H9 (cell line): ENCODE measurements around the gene GALNT16. TPM values are rescaled to one million over a fixed set of nuclear protein-coding genes. Genes with fewer than 3 reads are reported as not detected.
"Not testable (repeated sequence)": the region's sequence is repeated elsewhere in the genome, so short reads cannot be mapped to it uniquely, and the experiment has no call there.

ENCODE experiments used
- DNase-seq: peaks from one replicate; pipeline ENCODE4 v3.0.0-alpha.2; 2017
- H2AFZ ChIP-seq: one replicate; pipeline ENCODE4 v1.6.1; 2013; ENCODE audit warnings: mild to moderate bottlenecking, low read length, control low read depth, moderate library complexity
- H2AK5ac ChIP-seq: 2 replicates; pipeline ENCODE4 v1.6.1; 2013; ENCODE audit warnings: low read length, control low read depth, mixed read lengths; ENCODE audit not compliant: insufficient read length
- H2BK120ac ChIP-seq: one replicate; pipeline ENCODE4 v1.6.1; 2013; ENCODE audit warnings: low read depth, mild to moderate bottlenecking, low read length, control low read depth, inconsistent platforms; ENCODE audit not compliant: poor library complexity, severe bottlenecking
- H2BK12ac ChIP-seq: 2 replicates; pipeline ENCODE4 v1.6.1; 2013; ENCODE audit warnings: low read length, control low read depth, mixed read lengths, low read depth; ENCODE audit not compliant: insufficient read length
- H2BK15ac ChIP-seq: 2 replicates; pipeline ENCODE4 v1.6.1; 2013; ENCODE audit warnings: low read depth, low read length, control low read depth
- H2BK20ac ChIP-seq: one replicate; pipeline ENCODE4 v1.6.1; 2013; ENCODE audit warnings: low read depth, mild to moderate bottlenecking, low read length, control low read depth, inconsistent platforms; ENCODE audit not compliant: poor library complexity, severe bottlenecking
- H2BK5ac ChIP-seq: 2 replicates; pipeline ENCODE4 v1.6.1; 2013; ENCODE audit warnings: low read length, control low read depth, mixed read lengths; ENCODE audit not compliant: insufficient read length
- H3K14ac ChIP-seq: 2 replicates; pipeline ENCODE4 v1.6.1; 2013; ENCODE audit warnings: low read length, control low read depth; ENCODE audit not compliant: insufficient read depth
- H3K18ac ChIP-seq: 2 replicates; pipeline ENCODE4 v1.6.1; 2013; ENCODE audit warnings: low read depth, mild to moderate bottlenecking, mixed read lengths, low read length, control low read depth; ENCODE audit not compliant: insufficient read length
- H3K23ac ChIP-seq: 2 replicates; pipeline ENCODE4 v1.6.1; 2013; ENCODE audit warnings: low read length, control low read depth, mixed read lengths, low read depth; ENCODE audit not compliant: insufficient read length
- H3K23me2 ChIP-seq: 2 replicates; pipeline ENCODE4 v1.6.1; 2013; ENCODE audit warnings: low read depth, mild to moderate bottlenecking, mixed read lengths, low read length, control low read depth; ENCODE audit not compliant: insufficient read length, poor library complexity, severe bottlenecking
- H3K27ac ChIP-seq: 2 replicates; pipeline ENCODE4 v1.5.1; 2013; ENCODE audit warnings: low read length, control low read depth, mixed read lengths, low read depth; ENCODE audit not compliant: insufficient read length
- H3K27me3 ChIP-seq: 2 replicates; pipeline ENCODE4 v1.6.1; 2013; ENCODE audit warnings: low read length, control low read depth, inconsistent platforms; ENCODE audit not compliant: insufficient read depth
- H3K4ac ChIP-seq: 2 replicates; pipeline ENCODE4 v1.6.1; 2013; ENCODE audit warnings: low read depth, mild to moderate bottlenecking, control low read depth, inconsistent platforms, low read length, moderate library complexity
- H3K4me1 ChIP-seq: 2 replicates; pipeline ENCODE4 v1.6.1; 2013; ENCODE audit warnings: low read length, control low read depth, inconsistent platforms; ENCODE audit not compliant: insufficient read depth
- H3K4me2 ChIP-seq: 2 replicates; pipeline ENCODE4 v1.6.1; 2013; ENCODE audit warnings: low read length, control low read depth, mixed read lengths; ENCODE audit not compliant: insufficient read length, insufficient read depth
- H3K56ac ChIP-seq: 2 replicates; pipeline ENCODE4 v1.6.1; 2013; ENCODE audit warnings: low read depth, mild to moderate bottlenecking, mixed read lengths, low read length, control low read depth; ENCODE audit not compliant: insufficient read length
- H3K79me1 ChIP-seq: 2 replicates; pipeline ENCODE4 v1.6.1; 2013; ENCODE audit warnings: low read depth, mild to moderate bottlenecking, moderate library complexity, low read length, control low read depth, inconsistent platforms; ENCODE audit not compliant: insufficient read depth, poor library complexity, severe bottlenecking
- H3K79me2 ChIP-seq: 2 replicates; pipeline ENCODE4 v1.6.1; 2013; ENCODE audit warnings: low read length, control low read depth, inconsistent platforms; ENCODE audit not compliant: insufficient read depth
- H3K9ac ChIP-seq: 2 replicates; pipeline ENCODE4 v1.6.1; 2013; ENCODE audit warnings: low read length, control low read depth, mixed read lengths; ENCODE audit not compliant: insufficient read length; ENCODE audit errors: extremely low read depth
- H3K9me3 ChIP-seq: one replicate; pipeline ENCODE4 v1.6.1; 2013; ENCODE audit warnings: low read depth, low read length, inconsistent platforms; ENCODE audit not compliant: control insufficient read depth
- H3T11ph ChIP-seq: one replicate; pipeline ENCODE4 v1.6.1; 2013; ENCODE audit warnings: mild to moderate bottlenecking, low read length, control low read depth, inconsistent platforms
- H4K20me1 ChIP-seq: one replicate; pipeline ENCODE4 v1.6.1; 2013; ENCODE audit not compliant: control insufficient read depth, insufficient read length, insufficient read depth
- H4K5ac ChIP-seq: 2 replicates; pipeline ENCODE4 v1.6.1; 2013; ENCODE audit warnings: low read depth, mild to moderate bottlenecking, mixed read lengths, low read length, control low read depth; ENCODE audit not compliant: insufficient read length
- H4K8ac ChIP-seq: replicated peaks from 2 replicates; pipeline ENCODE4 v1.6.1; 2013; ENCODE audit warnings: low read length, control low read depth, mixed read lengths, low read depth; ENCODE audit not compliant: insufficient read length
- H4K91ac ChIP-seq: 2 replicates; pipeline ENCODE4 v1.6.1; 2013; ENCODE audit warnings: low read depth, mild to moderate bottlenecking, moderate library complexity, mixed read lengths, low read length, control low read depth; ENCODE audit not compliant: insufficient read length
- H3K27ac Mint-ChIP-seq, 3 experiments: 2 replicates in 2 of 3; 3 replicates in 1 of 3; pipeline ENCODE4 v1.8.0; 2020 to 2021; ENCODE audit warnings: mixed read lengths in 3 of 3, mild to moderate bottlenecking in 1 of 3, moderate library complexity in 1 of 3
- H3K27me3 Mint-ChIP-seq: 2 replicates; pipeline ENCODE4 v1.8.0; 2021; ENCODE audit warnings: low read depth, mild to moderate bottlenecking, moderate library complexity, mixed read lengths
- H3K36me3 Mint-ChIP-seq, 3 experiments: 2 replicates in 2 of 3; 3 replicates in 1 of 3; pipeline ENCODE4 v1.8.0; 2020 to 2021; ENCODE audit warnings: low read depth in 3 of 3, mixed read lengths in 3 of 3; ENCODE audit not compliant: insufficient read depth in 1 of 3
- H3K4me1 Mint-ChIP-seq, 2 experiments: 2 replicates each; pipeline ENCODE4 v1.8.0; 2020; ENCODE audit warnings: mixed read lengths in 2 of 2
- H3K4me3 Mint-ChIP-seq, 2 experiments: 2 replicates in 1 of 2; 3 replicates in 1 of 2; pipeline ENCODE4 v1.8.0; 2020 to 2021; ENCODE audit warnings: mild to moderate bottlenecking in 2 of 2, mixed read lengths in 2 of 2, moderate library complexity in 1 of 2
- H3K9me3 Mint-ChIP-seq, 2 experiments: 2 replicates in 1 of 2; 3 replicates in 1 of 2; pipeline ENCODE4 v1.8.0; 2020; ENCODE audit warnings: mild to moderate bottlenecking in 2 of 2, mixed read lengths in 2 of 2, moderate library complexity in 1 of 2
- CTCF ChIP-seq: fragments of 200-600 bp; sonication (generic); conservative IDR thresholded peaks from 3 replicates; pipeline ENCODE4 v1.8.0; 2021; ENCODE audit warnings: antibody characterized with exemption, mild to moderate bottlenecking
- WGBS: extraction: QIAGEN DNeasy Blood & Tissue Kit; methylation state at CpG from one replicate; pipeline ENCODE4 v1.1.7; 2013; ENCODE audit warnings: missing lambda C conversion rate, low lambda C conversion rate, mixed read lengths; ENCODE audit not compliant: insufficient read length; ENCODE audit errors: extremely low coverage; 5-methylcytosine and 5-hydroxymethylcytosine counted together
- total RNA-seq: library from RNA; stranded (reverse); gene quantifications from 2 replicates; pipeline ENCODE4 v1.2.1, GENCODE V29; 2021

GALNT16 gene
- total RNA-seq, 1 experiment from 2014 or later, result 2.3 TPM

- H3K14ac ChIP-seq, result no peak overlapping the region
- H4K91ac ChIP-seq, result no peak overlapping the region
- H3K79me2 ChIP-seq, result no peaks in the 10 kb centered on the region
- H2BK5ac ChIP-seq, result no peak overlapping the region
- no peak overlapping the region for H3K23ac ChIP-seq
- no peaks in the 10 kb centered on the region for H3K9me3 ChIP-seq
- H2BK20ac ChIP-seq, result no peak overlapping the region
- no peak for TF ChIP-seq CTCF
- Mint-ChIP-seq H3K36me3 (peaks cover 11 to 45% (median 32%) of the 10 kb centered on the region in 3 experiments; a peak in 6 of 7 replicates), H3K4me3 (no peak overlapping the region), H3K9me3 (peaks cover 2 to 3% of the 10 kb centered on the region in 2 experiments; a peak in 4 of 5 replicates), H3K27ac (no peak overlapping the region), H3K27me3 (no peaks in the 10 kb centered on the region), H3K4me1 (no peaks in the 10 kb centered on the region)
- WGBS, result no CpG with 5 or more reads among the region's 2 CpGs
- no peak overlapping the region for H3K4me2 ChIP-seq
- H2BK120ac ChIP-seq, result no peak overlapping the region
- H2AK5ac ChIP-seq, result no peak overlapping the region
- DNase-seq, result no peak
- H3K56ac ChIP-seq, result no peak overlapping the region
- no peaks in the 10 kb centered on the region for H4K20me1 ChIP-seq
- H3K23me2 ChIP-seq, result no peaks in the 10 kb centered on the region
- H3K27me3 ChIP-seq, result no peaks in the 10 kb centered on the region
- H3T11ph ChIP-seq, result no peak overlapping the region
- no peak overlapping the region for H3K9ac ChIP-seq
- H4K5ac ChIP-seq, result no peak overlapping the region
- H4K8ac ChIP-seq, result no peak overlapping the region
- no peak overlapping the region for H2BK12ac ChIP-seq
- no peak overlapping the region for H2BK15ac ChIP-seq
- H2AFZ ChIP-seq, result no peak overlapping the region
- H3K4me1 ChIP-seq, result no peaks in the 10 kb centered on the region
- H3K4ac ChIP-seq, result no peak overlapping the region
- no peaks in the 10 kb centered on the region for H3K79me1 ChIP-seq
- no peak overlapping the region for H3K27ac ChIP-seq
- H3K18ac ChIP-seq, result no peak overlapping the region
Measured at GRCh38 chr14:69214393-69214792, 45.6 kb upstream of the GALNT16 start.

GRCh38 chr14:69217663-69218062, 42.3 kb upstream of the GALNT16 start:
- peaks cover 11 to 38% (median 22%) of the 10 kb centered on the region in 3 experiments; a peak in 6 of 7 replicates for H3K36me3 Mint-ChIP-seq
- not testable (repeated sequence) for H3K27me3 ChIP-seq, H3K79me2 ChIP-seq, H3K18ac ChIP-seq, DNase-seq, H3K4ac ChIP-seq, H3K9me3 ChIP-seq, H2BK12ac ChIP-seq, H2BK15ac ChIP-seq, H3K27me3 Mint-ChIP-seq, H3K4me2 ChIP-seq, H4K5ac ChIP-seq, H2BK5ac ChIP-seq, H3K79me1 ChIP-seq, H3K23me2 ChIP-seq, H3K9me3 Mint-ChIP-seq, H2AFZ ChIP-seq, H3T11ph ChIP-seq, H2BK120ac ChIP-seq, H4K91ac ChIP-seq, H3K56ac ChIP-seq, H3K27ac Mint-ChIP-seq, H3K27ac ChIP-seq, H3K4me1 ChIP-seq, H3K23ac ChIP-seq, H2BK20ac ChIP-seq, H3K4me3 Mint-ChIP-seq, H4K8ac ChIP-seq, H3K9ac ChIP-seq, H2AK5ac ChIP-seq, H3K4me1 Mint-ChIP-seq, H4K20me1 ChIP-seq, H3K14ac ChIP-seq
- WGBS, result no CpG with 5 or more reads among the region's 3 CpGs
